ENCODE measurements around the gene PUDP. TPM values are rescaled to one million over a fixed set of nuclear protein-coding genes. Genes with fewer than 3 reads are reported as not detected.

The PUDP gene
- total and polyA plus RNA-seq, 3 donors from 2014 or later: 8.8 to 15.5 (median 10.2) TPM

- 91% methylated on average over 3 of the region's 5 CpGs; no CpG with 5 or more reads in 1 of the 2 donors for WGBS, 2 donors
- DNase-seq: no peak
- no peak overlapping the region for H3K27ac ChIP-seq
- TF ChIP-seq POLR2A (IDR thresholded peaks at IDR 0.05): no peak
- TF ChIP-seq, protein P1, sequence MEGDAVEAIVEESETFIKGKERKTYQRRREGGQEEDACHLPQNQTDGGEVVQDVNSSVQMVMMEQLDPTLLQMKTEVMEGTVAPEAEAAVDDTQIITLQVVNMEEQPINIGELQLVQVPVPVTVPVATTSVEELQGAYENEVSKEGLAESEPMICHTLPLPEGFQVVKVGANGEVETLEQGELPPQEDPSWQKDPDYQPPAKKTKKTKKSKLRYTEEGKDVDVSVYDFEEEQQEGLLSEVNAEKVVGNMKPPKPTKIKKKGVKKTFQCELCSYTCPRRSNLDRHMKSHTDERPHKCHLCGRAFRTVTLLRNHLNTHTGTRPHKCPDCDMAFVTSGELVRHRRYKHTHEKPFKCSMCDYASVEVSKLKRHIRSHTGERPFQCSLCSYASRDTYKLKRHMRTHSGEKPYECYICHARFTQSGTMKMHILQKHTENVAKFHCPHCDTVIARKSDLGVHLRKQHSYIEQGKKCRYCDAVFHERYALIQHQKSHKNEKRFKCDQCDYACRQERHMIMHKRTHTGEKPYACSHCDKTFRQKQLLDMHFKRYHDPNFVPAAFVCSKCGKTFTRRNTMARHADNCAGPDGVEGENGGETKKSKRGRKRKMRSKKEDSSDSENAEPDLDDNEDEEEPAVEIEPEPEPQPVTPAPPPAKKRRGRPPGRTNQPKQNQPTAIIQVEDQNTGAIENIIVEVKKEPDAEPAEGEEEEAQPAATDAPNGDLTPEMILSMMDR (IDR thresholded peaks at IDR 0.05): no peak
- no peak overlapping the region for H3K4me3 ChIP-seq
- no peaks in the 10 kb centered on the region for H3K4me1 ChIP-seq
- H3K36me3 ChIP-seq (ENCODE audit: low read depth, missing control alignments): no peaks in the 10 kb centered on the region
- no peaks in the 10 kb centered on the region for H3K27me3 ChIP-seq
- intact Hi-C loops (cut with DNase I; ENCODE audit: low total_unique reads): no loop called here
- no peaks in the 10 kb centered on the region for H3K9me3 ChIP-seq
Measured at GRCh38 chrX:7082556-7082955, 65.4 kb downstream of the PUDP start.

DNA sequence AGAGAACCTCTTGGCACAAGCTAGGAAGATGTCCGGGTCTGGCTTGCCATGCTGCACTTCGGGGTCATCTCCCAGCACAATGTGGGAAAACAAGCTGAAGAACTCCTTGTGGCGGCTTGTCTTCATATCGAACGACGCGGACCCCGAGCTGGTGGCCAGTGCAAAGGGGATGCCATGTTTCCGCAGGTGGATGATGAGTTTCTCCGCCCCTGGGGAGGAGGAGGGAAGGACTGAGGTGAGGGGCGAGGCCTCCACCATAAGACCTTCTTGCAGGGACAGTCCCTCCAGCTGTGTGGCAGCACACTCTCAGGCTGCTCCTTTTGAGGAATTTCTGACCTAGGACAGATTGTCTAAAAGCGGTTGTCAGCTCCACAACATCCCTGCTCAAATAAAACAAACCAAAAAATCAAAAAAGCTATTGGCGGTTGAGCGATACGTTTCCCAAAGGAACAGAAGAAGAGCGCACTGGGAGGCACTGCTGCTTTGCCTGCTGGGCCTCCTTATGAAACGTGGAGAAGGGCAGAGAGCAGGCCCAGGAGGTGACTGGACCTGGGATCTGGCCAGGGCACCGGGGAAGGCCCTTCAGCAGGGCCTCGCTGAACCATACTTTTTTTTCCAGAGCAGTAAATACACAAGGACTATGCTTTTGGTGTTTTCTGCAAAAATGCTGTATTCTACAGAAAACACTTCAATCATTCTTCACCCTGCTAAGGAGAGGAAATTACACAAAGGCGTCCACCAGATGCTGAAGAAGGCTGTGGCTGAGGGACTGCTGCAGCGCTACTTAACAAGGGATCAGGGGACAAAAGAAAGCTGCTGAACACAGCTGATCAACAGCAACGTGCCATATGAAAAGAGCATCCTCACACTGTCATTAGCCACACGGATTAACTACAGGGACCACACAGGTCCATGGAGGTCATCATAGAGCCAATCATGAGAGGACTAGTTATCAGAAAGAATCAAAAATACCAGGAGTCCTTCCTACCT is 70.4 kb downstream of the PUDP start:
- H3K4me1 ChIP-seq: no peaks in the 10 kb centered on the region
- TF ChIP-seq, protein P1 (IDR thresholded peaks at IDR 0.05): no peak
- TF ChIP-seq POLR2A (IDR thresholded peaks at IDR 0.05): no peak
- intact Hi-C loops (cut with DNase I; ENCODE audit: low total_unique reads): no loop called here
- WGBS, 2 donors: 88 to 89% methylated on average over 16 to 23 of the region's 23 CpGs
- H3K9me3 ChIP-seq: no peaks in the 10 kb centered on the region
- H3K36me3 ChIP-seq (ENCODE audit: low read depth, missing control alignments): no peaks in the 10 kb centered on the region
- no peak overlapping the region for H3K4me3 ChIP-seq
- no peaks in the 10 kb centered on the region for H3K27me3 ChIP-seq
- no peak overlapping the region for H3K27ac ChIP-seq
- DNase-seq: no peak

GRCh38 chrX:7076245-7076661 is 71.7 kb downstream of the PUDP start:
- intact Hi-C loops (cut with DNase I; ENCODE audit: low total_unique reads): no loop called here
- no peaks in the 10 kb centered on the region for H3K9me3 ChIP-seq
- no peaks in the 10 kb centered on the region for H3K36me3 ChIP-seq (ENCODE audit: low read depth, missing control alignments)
- DNase-seq: no peak
- no peak for TF ChIP-seq POLR2A (IDR thresholded peaks at IDR 0.05)
- TF ChIP-seq, protein P1 (IDR thresholded peaks at IDR 0.05): no peak
- 74% methylated on average over 12 of the region's 12 CpGs; no CpG with 5 or more reads in 1 of the 2 donors for WGBS, 2 donors
- H3K27ac ChIP-seq: no peak overlapping the region
- no peaks in the 10 kb centered on the region for H3K27me3 ChIP-seq
- H3K4me3 ChIP-seq: no peak overlapping the region
- H3K4me1 ChIP-seq: no peaks in the 10 kb centered on the region

DNA sequence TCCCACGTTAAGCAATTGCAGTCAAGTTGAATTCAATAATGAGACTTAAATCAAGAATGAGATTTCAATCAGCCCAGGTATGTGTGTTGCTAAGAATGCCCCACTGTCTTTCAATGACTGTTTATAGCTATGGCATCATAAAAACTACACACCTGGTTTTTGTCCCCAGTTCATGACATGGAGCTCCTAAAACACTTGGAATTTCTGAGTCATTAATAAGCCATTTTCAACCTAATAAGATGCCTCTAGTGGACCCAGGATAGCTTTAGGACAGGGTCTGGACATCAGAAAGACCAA is 73.1 kb downstream of the PUDP start:
- H3K4me1 ChIP-seq: no peaks in the 10 kb centered on the region
- H3K4me3 ChIP-seq: no peak overlapping the region
- TF ChIP-seq, protein P1 (IDR thresholded peaks at IDR 0.05): no peak
- TF ChIP-seq POLR2A (IDR thresholded peaks at IDR 0.05): no peak
- no peaks in the 10 kb centered on the region for H3K36me3 ChIP-seq (ENCODE audit: low read depth, missing control alignments)
- no peak overlapping the region for H3K27ac ChIP-seq
- WGBS, 2 donors: 43 to 56% methylated on average over 1 of the region's 1 CpG
- no peaks in the 10 kb centered on the region for H3K9me3 ChIP-seq
- no peak for DNase-seq
- intact Hi-C loops (cut with DNase I; ENCODE audit: low total_unique reads): no loop called here
- H3K27me3 ChIP-seq: no peaks in the 10 kb centered on the region

All from testis (tissue), 3 donors.